Activated naive CD8-positive, alpha-beta T cell treated with anti-CD3 and anti-CD28 coated beads, Interleukin-2, amount 10 ng/mL, durations not matched to agents 7 days and 5 days (primary cell): Measurements from ENCODE around the gene CTNNA3. TPM values are rescaled to one million over a fixed set of nuclear protein-coding genes. Genes with fewer than 3 reads are reported as not detected.

Experiments
- ATAC-seq: fragments of 150-1000 bp; cut with Tn5 transposase; one replicate; pipeline ENCODE4 v1.10.0; 2021; ENCODE audit warnings: low read depth, moderate library complexity
- POLR2A ChIA-PET: fragments of 350-600 bp; sonication (Branson Sonifier 250); formaldehyde crosslinking; loops from one replicate; lab custom pipeline; 2021; ENCODE audit warnings: antibody characterized with exemption; lab: Charles Lee
- DNase-seq: peaks from one replicate; pipeline ENCODE4 v3.0.0; 2021
- H3K27ac Mint-ChIP-seq: one replicate; pipeline ENCODE4 v1.8.0; 2022; ENCODE audit warnings: mild to moderate bottlenecking, mixed read lengths
- H3K27me3 Mint-ChIP-seq: one replicate; pipeline ENCODE4 v1.8.0; 2022; ENCODE audit warnings: mild to moderate bottlenecking, moderate library complexity, mixed read lengths
- H3K36me3 Mint-ChIP-seq: one replicate; pipeline ENCODE4 v1.8.0; 2021; ENCODE audit warnings: mild to moderate bottlenecking, mixed read lengths
- H3K4me1 Mint-ChIP-seq: one replicate; pipeline ENCODE4 v1.8.0; 2021; ENCODE audit warnings: mixed read lengths
- H3K4me3 Mint-ChIP-seq: one replicate; pipeline ENCODE4 v1.8.0; 2022; ENCODE audit warnings: mild to moderate bottlenecking, moderate library complexity, mixed read lengths
- H3K9me3 Mint-ChIP-seq: one replicate; pipeline ENCODE4 v1.8.0; 2021; ENCODE audit warnings: mixed read lengths
- total RNA-seq, 2 experiments: library from RNA; stranded (reverse); gene quantifications; one replicate each; pipeline ENCODE4 v1.2.3, GENCODE V29; 2021

The CTNNA3 gene
- total RNA-seq, 2 experiments from 2014 or later: 2.4 to 3.6 TPM

- peaks cover 2% of the 10 kb centered on the region for H3K27me3 Mint-ChIP-seq
- H3K27ac Mint-ChIP-seq: no peak overlapping the region
These were observed 1533.3 kb downstream of the CTNNA3 start for GRCh38 chr10:66162560-66163143.

DNA sequence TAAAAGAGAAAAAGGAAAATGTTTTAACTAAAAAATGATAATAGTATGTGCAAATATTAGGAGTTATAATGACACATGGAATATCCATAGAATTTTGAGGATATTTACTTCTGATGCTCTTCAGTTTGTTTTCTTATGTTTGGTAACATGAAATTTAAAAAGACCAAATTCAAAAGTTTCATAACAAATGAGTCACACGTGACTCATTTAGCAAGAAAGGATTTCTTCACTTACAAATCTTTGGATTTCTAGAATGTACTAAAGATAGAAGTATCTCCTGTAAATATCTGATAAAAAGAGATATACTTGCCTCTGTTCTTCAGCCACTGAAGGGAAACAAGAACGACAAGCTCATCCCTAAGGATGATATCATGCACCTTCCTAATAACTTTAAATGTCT, 1544.6 kb downstream of the CTNNA3 start:
- no peak for ATAC-seq
- H3K4me3 Mint-ChIP-seq: no peak overlapping the region
- no peaks in the 10 kb centered on the region for H3K9me3 Mint-ChIP-seq
- POLR2A ChIA-PET: no interaction called here
- no peaks in the 10 kb centered on the region for H3K27me3 Mint-ChIP-seq
- no peaks in the 10 kb centered on the region for H3K4me1 Mint-ChIP-seq
- no peaks in the 10 kb centered on the region for H3K36me3 Mint-ChIP-seq
- DNase-seq: no peak
- no peak overlapping the region for H3K27ac Mint-ChIP-seq

More at GRCh38 chr10:66162560-66163143, 1533.3 kb downstream of the CTNNA3 start:
- no peaks in the 10 kb centered on the region for H3K36me3 Mint-ChIP-seq
- POLR2A ChIA-PET: no interaction called here
- ATAC-seq (no peak), DNase-seq (no peak)
- H3K9me3 Mint-ChIP-seq: peaks cover 2% of the 10 kb centered on the region
- no peak overlapping the region for H3K4me3 Mint-ChIP-seq
- no peaks in the 10 kb centered on the region for H3K4me1 Mint-ChIP-seq

DNA sequence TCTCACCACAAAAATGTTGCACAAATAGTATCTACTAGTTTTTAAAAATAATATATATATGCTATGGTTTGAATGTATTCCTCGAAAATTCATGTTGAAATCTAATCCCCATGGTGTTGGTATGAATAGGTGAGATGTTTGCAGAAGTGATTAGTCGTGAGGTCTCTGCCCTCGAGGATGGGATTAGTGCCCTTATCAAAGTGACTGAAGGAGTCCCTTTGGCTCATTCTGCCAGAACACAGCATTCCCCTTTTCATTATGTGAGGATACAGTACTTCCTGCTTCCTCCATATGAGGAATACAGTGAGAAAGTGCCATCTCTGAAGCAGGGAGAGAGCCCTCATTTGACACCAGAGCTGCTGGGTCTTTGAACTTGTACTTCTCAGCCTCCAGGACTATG, 1547.7 kb downstream of the CTNNA3 start:
- Mint-ChIP-seq H3K9me3 (no peaks in the 10 kb centered on the region), H3K4me1 (no peaks in the 10 kb centered on the region), H3K4me3 (no peak overlapping the region), H3K27me3 (no peaks in the 10 kb centered on the region), H3K27ac (no peak overlapping the region), H3K36me3 (no peaks in the 10 kb centered on the region)
- ATAC-seq (no peak), DNase-seq (no peak)
- POLR2A ChIA-PET: no interaction called here

DNA sequence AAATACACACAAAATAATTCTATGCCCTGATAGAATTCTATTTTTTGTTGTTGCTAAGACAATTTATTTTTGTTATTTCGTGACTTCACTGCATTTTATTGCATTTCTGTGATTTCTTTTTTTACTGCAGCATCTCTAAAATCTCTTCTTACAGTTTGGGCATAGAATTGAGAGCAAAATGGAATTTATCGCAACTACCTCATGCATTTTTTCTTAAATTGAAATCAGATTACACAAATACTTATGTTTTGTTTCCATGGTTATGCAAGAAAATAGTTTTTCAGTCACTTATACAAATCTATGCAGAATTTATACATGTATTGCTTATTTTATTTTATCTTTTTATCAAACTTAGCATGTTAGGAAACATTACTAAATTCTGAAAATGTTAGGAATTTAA, 1552.0 kb downstream of the CTNNA3 start:
- DNase-seq (no peak), ATAC-seq (no peak)
- Mint-ChIP-seq H3K27me3 (no peaks in the 10 kb centered on the region), H3K4me1 (no peaks in the 10 kb centered on the region), H3K9me3 (no peaks in the 10 kb centered on the region), H3K36me3 (no peaks in the 10 kb centered on the region), H3K27ac (no peak overlapping the region), H3K4me3 (no peak overlapping the region)
- POLR2A ChIA-PET: no interaction called here

- Mint-ChIP-seq H3K4me3 (no peak overlapping the region), H3K27ac (no peak overlapping the region), H3K4me1 (no peaks in the 10 kb centered on the region), H3K27me3 (no peaks in the 10 kb centered on the region), H3K36me3 (no peaks in the 10 kb centered on the region), H3K9me3 (no peaks in the 10 kb centered on the region)
- DNase-seq: no peak
- no peak for ATAC-seq
- POLR2A ChIA-PET: no interaction called here
These were observed 1593.2 kb downstream of the CTNNA3 start for GRCh38 chr10:66102756-66103155.

- POLR2A ChIA-PET: no interaction called here
- Mint-ChIP-seq H3K27me3 (no peaks in the 10 kb centered on the region), H3K36me3 (no peaks in the 10 kb centered on the region), H3K9me3 (no peaks in the 10 kb centered on the region), H3K4me3 (no peak overlapping the region), H3K27ac (no peak overlapping the region), H3K4me1 (no peaks in the 10 kb centered on the region)
- no peak for ATAC-seq
- no peak for DNase-seq
These were observed 1597.2 kb downstream of the CTNNA3 start for GRCh38 chr10:66098595-66099480.

- Mint-ChIP-seq H3K4me1 (no peaks in the 10 kb centered on the region), H3K27ac (no peak overlapping the region), H3K4me3 (no peak overlapping the region), H3K27me3 (no peaks in the 10 kb centered on the region), H3K9me3 (no peaks in the 10 kb centered on the region), H3K36me3 (no peaks in the 10 kb centered on the region)
- no peak for DNase-seq
- ATAC-seq: no peak
- POLR2A ChIA-PET: no interaction called here
These were observed 1600.4 kb downstream of the CTNNA3 start for GRCh38 chr10:66095610-66096009.

GRCh38 chr10:66085906-66086305, 1610.1 kb downstream of the CTNNA3 start:
- Mint-ChIP-seq H3K36me3 (no peaks in the 10 kb centered on the region), H3K27ac (no peak overlapping the region), H3K4me1 (no peaks in the 10 kb centered on the region), H3K27me3 (no peaks in the 10 kb centered on the region), H3K9me3 (peaks cover 3% of the 10 kb centered on the region), H3K4me3 (no peak overlapping the region)
- DNase-seq (no peak), ATAC-seq (no peak)
- POLR2A ChIA-PET: no interaction called here

GRCh38 chr10:66071907-66072306, 1624.1 kb downstream of the CTNNA3 start:
- Mint-ChIP-seq H3K27ac (no peak overlapping the region), H3K27me3 (no peaks in the 10 kb centered on the region), H3K4me1 (no peaks in the 10 kb centered on the region), H3K9me3 (no peaks in the 10 kb centered on the region), H3K4me3 (no peak overlapping the region), H3K36me3 (no peaks in the 10 kb centered on the region)
- ATAC-seq (no peak), DNase-seq (no peak)
- POLR2A ChIA-PET: no interaction called here

- H3K27me3 Mint-ChIP-seq: no peaks in the 10 kb centered on the region
- H3K36me3 Mint-ChIP-seq: no peaks in the 10 kb centered on the region
- no peaks in the 10 kb centered on the region for H3K4me1 Mint-ChIP-seq
- peaks cover 1% of the 10 kb centered on the region for H3K9me3 Mint-ChIP-seq
- DNase-seq (no peak), ATAC-seq (no peak)
- no peak overlapping the region for H3K27ac Mint-ChIP-seq
- no peak overlapping the region for H3K4me3 Mint-ChIP-seq
- POLR2A ChIA-PET: no interaction called here
These were observed 1637.4 kb downstream of the CTNNA3 start for GRCh38 chr10:66058594-66058993.

DNA sequence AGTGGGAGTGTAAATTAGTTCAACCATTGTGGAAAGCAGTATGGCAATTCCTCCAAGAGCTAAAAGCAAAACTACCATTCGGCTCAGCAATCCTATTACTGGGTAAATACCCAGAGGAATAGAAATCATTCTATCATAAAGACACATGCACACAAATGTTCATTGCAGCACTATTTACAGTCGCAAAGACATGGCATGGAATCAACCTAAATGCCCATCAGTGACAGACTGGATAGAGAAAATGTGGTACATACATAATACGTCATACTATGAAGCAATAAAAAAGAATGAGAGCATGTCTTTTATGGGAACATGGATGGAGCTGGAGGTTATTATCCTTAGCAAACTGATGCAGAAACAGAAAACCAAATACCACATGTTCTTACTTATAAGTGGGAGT, 1646.7 kb downstream of the CTNNA3 start:
- POLR2A ChIA-PET: no interaction called here
- DNase-seq: no peak
- H3K4me1 Mint-ChIP-seq: no peaks in the 10 kb centered on the region

DNA sequence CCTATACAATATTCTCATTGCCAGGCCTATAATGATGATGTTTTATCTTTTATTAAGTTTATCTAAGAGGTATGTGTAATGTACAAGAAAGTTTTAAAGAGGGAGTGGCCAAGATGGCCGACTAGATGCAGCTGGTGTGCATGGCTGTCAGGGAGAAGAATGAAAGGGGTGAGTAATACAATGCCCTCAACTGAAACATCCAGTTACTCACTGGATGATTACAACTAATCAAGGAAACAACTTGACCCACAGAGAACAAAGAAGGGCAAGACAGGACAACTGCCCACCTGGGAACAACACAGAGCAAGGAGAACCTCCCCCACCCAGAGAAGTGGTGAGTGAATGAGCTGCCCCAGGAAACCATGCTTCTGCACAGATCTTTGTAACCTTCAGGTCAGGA, 1650.1 kb downstream of the CTNNA3 start:
- ATAC-seq (no peak), DNase-seq (no peak)
- Mint-ChIP-seq H3K4me1 (no peaks in the 10 kb centered on the region), H3K9me3 (peaks cover 8% of the 10 kb centered on the region), H3K27me3 (no peaks in the 10 kb centered on the region), H3K27ac (no peak overlapping the region), H3K4me3 (no peak overlapping the region), H3K36me3 (no peaks in the 10 kb centered on the region)
- POLR2A ChIA-PET: no interaction called here

More for the DNA sequence above, 1646.7 kb downstream of the CTNNA3 start:
- no peaks in the 10 kb centered on the region for H3K27me3 Mint-ChIP-seq
- no peaks in the 10 kb centered on the region for H3K36me3 Mint-ChIP-seq
- ATAC-seq: no peak
- no peak overlapping the region for H3K27ac Mint-ChIP-seq
- peaks cover 7% of the 10 kb centered on the region for H3K9me3 Mint-ChIP-seq
- H3K4me3 Mint-ChIP-seq: no peak overlapping the region

- H3K36me3 Mint-ChIP-seq: no peaks in the 10 kb centered on the region
- no peak overlapping the region for H3K4me3 Mint-ChIP-seq
- no peaks in the 10 kb centered on the region for H3K4me1 Mint-ChIP-seq
- H3K27ac Mint-ChIP-seq: no peak overlapping the region
- no peaks in the 10 kb centered on the region for H3K27me3 Mint-ChIP-seq
- POLR2A ChIA-PET: no interaction called here
- no peak for DNase-seq
- peaks cover 8% of the 10 kb centered on the region for H3K9me3 Mint-ChIP-seq
- no peak for ATAC-seq
These were observed 1654.2 kb downstream of the CTNNA3 start for GRCh38 chr10:66041771-66042170.

DNA sequence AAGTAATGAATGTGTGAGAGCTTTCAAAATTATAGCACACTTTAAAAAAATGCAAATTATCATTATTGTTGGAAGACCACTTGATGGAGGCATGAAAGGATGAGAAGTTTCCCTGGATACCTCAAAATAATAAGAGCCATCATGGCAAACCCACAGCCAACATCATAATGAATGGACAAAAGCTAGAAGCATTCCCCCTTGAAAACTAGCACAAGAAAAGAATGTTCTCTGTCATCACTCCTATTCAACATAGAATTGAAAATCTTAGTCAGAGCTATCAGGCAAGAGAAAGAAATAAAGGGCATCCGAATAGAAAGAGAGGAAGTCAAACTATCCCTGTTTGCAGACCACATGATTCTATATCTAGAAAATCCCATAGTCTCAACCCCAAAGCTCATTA, 1657.4 kb downstream of the CTNNA3 start:
- no peak overlapping the region for H3K4me3 Mint-ChIP-seq
- ATAC-seq: no peak
- POLR2A ChIA-PET: no interaction called here
- no peaks in the 10 kb centered on the region for H3K4me1 Mint-ChIP-seq
- H3K27me3 Mint-ChIP-seq: no peaks in the 10 kb centered on the region
- H3K9me3 Mint-ChIP-seq: peaks cover 6% of the 10 kb centered on the region
- H3K36me3 Mint-ChIP-seq: no peaks in the 10 kb centered on the region
- no peak for DNase-seq
- no peak overlapping the region for H3K27ac Mint-ChIP-seq
